Measurements from ENCODE around the gene TFCP2.
A peak's percentile ranks its signal among the peaks of the same experiment; 100 is the strongest.

GRCh38 chr12:51217133-51217967 lies 44.4 kb upstream of the TFCP2 start:
- peak in 3 of 5 experiments; percentile 8 to 23 (median 23) for TF ChIP-seq CTCF (IDR thresholded peaks at IDR 0.05)
- TF ChIP-seq EP300 (IDR thresholded peaks at IDR 0.05; ENCODE audit: low read depth) = no peak
- TF ChIP-seq POLR2A (IDR thresholded peaks at IDR 0.05) = no peak
- no peak for TF ChIP-seq POLR2AphosphoS5 (IDR thresholded peaks at IDR 0.05)

All from transverse colon (tissue), 4 donors.